ENCODE measurements around the gene PARVG.

The PARVG gene

DNA sequence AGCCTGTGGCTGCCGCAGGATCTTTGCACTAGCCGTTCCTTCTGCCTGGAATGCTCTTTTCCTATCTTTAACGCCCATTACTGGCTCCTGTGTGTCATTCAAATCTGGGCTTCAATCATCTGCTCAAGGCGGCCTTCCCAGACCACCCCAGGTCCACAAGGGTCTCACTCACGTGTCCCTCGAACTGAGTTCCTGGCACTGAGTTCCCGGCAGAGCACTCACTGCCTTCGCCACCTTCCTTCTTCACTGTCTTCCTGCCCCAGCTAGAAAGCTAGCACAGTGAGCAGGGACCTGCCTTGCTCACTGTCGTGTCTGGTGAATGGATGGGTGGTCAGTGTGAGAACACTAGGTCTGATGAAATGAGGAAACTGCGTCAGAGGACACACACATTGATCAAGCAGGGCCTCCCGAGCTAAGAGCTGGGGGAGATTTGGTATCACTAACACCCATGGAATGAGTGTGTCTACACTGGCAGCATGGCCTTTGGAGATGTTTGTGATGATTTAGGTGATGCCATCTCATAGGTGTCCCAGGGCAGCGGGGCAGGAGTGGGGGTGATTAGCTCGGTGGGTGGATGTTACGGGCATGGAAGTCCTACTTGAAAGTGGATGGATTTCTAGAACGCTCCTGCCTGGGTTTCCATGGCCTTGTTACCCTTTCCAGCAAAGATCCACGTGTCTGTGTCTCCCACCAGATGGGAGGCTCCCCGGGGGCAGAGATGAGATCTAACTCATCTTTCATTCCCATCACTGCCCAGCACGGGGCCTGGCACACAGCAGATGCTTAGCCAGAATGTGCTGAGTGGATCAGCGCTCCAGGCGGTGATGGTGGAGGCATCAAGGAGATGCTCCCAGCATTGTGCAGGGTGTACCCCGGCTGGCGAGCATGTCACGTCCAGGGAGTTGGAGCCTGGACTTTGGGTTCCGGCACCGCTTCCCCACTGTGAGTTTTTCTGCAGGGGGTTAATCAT, 67.5 kb downstream of the PARVG start:
- DNase-seq, result no peak

- DNase-seq, result no peak
Observed at GRCh38 chr22:44248926-44249325, 68.2 kb downstream of the PARVG start.

GRCh38 chr22:44249376-44250147, 68.8 kb downstream of the PARVG start:
- no peak for DNase-seq

DNA sequence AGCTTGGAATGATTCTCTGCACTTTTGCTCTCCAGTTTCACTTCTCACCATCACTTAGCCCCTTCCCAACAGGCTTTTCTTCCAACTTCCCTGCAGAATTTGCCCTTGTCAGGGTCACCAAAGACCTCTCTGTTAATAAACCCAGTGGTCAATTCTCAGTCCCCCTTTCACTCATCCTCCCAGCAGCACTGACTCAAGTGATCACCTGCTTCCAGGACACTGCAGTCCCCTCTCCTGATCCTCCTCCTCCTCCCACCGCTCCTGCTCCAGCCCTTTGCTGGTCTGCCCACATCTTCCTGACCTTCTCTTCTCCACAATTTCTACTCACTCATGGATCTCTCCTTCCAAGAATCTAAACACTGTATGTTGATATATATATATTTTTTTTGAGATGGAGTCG, 74.1 kb downstream of the PARVG start:
- DNase-seq, result no peak

- no peak for DNase-seq
Observed at GRCh38 chr22:44256085-44256484, 75.4 kb downstream of the PARVG start.

DNA sequence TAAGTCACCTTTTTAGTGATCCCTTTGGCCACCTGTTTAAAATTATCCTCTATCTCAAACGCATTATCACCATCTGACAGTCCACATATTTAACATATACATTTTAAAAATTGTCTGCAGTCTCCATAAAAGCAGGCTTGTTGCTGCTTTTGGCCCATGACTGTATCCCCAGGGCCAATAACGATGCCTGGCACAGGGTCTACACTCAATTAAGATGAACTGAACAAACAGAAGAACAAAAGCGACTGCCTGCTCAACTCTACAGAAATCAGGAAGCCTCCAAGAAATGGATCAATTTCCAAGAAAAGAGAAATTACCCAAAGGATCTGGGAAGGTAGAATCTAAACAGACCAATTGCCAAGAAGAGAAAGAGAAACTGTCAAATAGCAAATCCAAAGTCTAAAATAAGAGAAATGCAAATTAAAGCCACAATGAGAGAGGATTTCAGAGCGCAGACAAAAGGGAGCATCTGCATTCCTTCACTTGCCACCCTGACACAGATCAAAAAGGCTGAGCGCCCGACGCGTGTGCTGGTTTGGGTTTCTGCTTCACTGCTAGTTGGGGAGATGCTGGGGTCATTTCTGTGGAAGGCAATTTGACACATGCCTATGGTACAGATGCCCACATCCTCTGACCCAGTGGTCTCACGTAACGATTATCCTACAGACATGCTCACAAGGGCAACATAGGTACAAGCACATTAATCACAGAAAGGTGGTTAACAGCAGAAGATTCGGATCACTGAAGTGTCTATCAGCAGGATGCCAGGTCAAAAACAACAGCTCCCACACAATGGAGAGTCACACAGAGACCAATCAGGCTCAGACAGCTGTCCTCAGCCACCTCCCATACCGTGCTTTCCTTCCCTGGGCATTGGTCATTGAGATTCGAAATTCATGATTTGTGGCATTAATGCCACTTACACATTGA, 76.1 kb downstream of the PARVG start:
- no peak for DNase-seq
